ENCODE measurements around the gene MACROH2A1.

Gene MACROH2A1

DNA sequence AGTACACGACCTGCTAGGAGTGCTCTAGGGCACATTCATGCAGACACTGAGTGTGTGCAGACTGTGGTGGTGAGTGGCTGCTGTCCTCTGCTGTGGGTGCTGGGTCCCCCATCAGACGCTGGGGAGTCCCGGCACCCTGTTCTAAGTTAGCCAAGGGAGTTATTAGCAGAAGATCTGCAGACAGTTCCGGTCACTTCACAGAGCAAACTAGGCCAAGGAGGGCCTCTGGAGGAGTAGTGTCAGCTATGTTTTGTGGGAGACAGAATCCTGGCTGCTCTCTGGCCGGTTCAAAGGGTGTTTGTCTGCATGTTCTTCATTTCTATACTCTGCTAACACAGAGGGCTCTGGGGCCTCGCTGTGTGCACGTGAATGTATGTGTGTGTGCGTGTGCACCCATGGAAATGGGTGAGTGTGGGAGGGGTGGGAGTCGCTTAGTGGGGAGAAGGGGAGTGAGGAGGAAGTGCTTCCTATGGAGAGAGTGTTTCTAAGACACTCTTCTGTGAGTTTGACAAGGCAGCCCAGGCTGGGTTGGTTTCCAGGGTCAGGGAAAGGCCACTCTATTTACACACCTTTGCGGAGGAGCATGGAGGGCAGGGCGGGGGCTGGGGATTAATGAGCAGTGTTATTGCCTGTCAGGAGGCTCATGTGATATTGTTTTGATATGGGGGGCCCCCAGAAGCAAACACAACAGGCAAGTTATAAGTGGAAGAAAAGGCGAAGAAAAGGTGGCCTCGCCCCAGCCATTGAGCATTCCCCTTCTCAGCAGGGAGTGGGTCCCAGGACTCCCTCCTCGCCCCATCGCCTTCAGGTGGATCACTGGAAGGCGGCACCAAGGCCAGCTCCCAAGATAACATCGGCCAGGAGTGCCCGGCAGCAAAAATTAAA, 68.9 kb downstream of the MACROH2A1 start:
- no peak for DNase-seq

- DNase-seq, result no peak
These were observed 69.7 kb downstream of the MACROH2A1 start for GRCh38 chr5:135329066-135329912.

DNA sequence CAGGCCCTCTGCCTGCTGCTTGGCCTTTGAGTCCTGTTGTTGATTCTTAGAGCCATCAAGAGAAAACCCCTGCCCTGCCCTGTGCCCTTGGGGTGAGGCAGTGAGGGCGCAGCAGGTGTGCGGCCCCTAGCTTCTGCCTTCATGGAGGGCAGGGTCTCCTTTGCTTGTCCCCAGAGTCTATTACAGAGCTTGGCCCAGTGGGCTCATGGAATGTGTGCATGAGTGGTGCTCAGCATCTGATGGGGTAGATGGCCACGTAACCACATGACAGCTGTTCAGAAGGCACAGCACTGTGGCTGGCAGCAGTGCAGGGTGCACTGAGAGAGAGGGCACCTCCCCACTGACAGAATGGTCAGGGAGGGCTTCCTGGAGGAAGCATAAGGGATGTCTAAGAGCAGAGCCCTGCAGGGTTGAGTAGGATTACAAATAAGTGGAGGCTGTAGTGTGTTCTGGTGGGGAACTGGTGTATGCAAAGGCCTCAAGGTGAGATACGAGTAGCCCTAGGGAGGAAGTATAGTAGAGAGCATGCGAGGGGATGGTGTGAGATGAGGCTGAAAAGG, 70.8 kb downstream of the MACROH2A1 start:
- DNase-seq, result no peak

DNA sequence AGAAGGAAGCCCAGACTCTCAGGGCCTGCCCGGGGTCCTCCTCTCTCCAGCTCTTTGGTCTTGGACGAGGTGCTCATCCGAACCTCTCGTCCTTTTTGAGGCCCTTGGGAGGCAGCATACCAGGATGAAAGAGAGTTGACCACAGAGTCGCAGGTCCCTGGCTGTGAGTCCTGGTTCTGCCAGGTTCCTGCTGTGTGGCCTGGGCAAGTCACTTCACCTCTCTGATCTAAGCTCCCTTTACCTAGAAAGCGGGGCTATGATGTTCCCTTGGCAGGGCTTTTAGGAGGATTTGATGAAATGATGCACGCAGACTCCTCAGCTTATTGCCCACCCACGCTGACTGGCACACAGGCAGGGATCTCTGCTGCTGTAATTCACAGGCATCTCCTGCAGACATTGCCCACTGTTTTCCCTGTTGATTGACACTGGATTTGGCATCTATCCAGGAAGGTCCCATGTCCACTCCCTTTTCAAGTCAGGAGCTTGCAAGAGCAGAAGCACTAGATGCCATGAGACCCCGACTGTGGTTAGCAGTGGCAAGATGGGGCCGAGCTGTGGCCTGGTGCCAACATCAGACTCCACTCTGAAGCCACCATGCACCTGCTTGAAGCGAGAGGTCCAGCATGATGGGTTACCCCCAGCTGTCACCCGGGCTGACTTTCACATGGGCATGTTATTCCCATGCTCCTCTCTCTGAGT, 71.5 kb downstream of the MACROH2A1 start:
- no peak for DNase-seq

- no peak for DNase-seq
These were observed 72.5 kb downstream of the MACROH2A1 start for GRCh38 chr5:135326296-135327254.

- no peak for DNase-seq
These were observed 74.0 kb downstream of the MACROH2A1 start for GRCh38 chr5:135324897-135325650.

DNA sequence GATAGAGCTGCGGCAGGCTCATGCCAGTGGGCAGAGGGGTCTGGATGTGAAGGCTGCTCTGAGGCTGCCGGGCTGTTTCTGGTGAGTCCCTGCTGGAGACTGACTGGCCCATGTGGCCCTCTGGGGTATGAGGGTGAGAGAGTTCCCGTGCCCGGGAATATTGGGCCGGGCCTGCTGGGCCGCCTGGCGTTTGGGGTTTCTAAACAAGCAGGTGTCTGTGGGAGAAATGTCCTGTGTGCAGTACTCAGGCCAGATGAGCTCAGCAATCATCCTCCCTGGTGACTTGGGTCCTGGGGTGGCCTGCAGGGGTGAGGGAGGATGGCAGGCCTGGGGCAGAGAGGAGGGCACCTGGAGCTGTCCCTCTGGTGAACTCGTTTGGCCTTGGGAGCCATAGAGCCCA, 74.9 kb downstream of the MACROH2A1 start:
- DNase-seq, result no peak

GRCh38 chr5:135323701-135324132, 75.3 kb downstream of the MACROH2A1 start:
- no peak for DNase-seq

GRCh38 chr5:135323227-135323626, 75.8 kb downstream of the MACROH2A1 start:
- DNase-seq, result no peak

GRCh38 chr5:135322744-135323143, 76.3 kb downstream of the MACROH2A1 start:
- no peak for DNase-seq

DNA sequence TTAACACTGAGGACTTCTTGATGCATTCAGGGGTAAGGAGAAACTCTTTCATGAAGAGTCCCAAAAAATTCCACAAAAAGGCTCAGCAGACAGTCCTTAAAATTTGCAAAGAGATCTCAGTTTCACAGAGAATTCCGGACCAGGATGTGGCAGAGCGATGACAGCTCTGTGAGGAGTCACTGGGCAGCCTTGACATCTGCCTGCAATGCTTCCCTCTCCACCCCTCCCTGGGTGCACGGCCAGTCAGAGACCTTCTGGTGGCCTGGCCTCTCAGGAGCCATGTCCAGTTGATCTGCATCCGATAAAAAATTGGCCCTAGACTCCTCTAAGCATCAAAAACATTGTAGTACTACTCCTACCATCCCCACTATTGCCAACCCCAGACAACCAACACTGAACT, 76.8 kb downstream of the MACROH2A1 start:
- no peak for DNase-seq

GRCh38 chr5:135320718-135321484, 78.1 kb downstream of the MACROH2A1 start:
- no peak for DNase-seq

- DNase-seq, result no peak
These were observed 79.0 kb downstream of the MACROH2A1 start for GRCh38 chr5:135319928-135320606.

DNA sequence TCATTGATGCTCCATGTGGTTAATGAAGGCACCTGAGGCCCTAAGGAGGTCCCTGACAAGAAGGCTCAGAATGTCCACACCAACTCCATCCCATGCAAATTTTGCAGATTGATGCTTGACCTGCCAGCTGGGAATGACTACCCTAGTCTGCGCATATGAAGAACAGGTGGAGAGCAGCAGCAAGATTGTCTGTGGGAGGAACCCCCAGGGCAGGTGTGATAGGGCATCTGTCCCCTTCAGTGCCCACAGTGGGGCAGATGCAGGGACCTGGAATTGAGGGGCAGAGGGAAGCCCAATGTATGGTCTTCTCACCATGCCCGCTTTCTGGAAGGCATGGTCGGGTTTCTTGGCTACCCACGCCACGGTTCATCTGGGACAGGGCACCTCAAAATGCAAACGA, 79.6 kb downstream of the MACROH2A1 start:
- no peak for DNase-seq

DNA sequence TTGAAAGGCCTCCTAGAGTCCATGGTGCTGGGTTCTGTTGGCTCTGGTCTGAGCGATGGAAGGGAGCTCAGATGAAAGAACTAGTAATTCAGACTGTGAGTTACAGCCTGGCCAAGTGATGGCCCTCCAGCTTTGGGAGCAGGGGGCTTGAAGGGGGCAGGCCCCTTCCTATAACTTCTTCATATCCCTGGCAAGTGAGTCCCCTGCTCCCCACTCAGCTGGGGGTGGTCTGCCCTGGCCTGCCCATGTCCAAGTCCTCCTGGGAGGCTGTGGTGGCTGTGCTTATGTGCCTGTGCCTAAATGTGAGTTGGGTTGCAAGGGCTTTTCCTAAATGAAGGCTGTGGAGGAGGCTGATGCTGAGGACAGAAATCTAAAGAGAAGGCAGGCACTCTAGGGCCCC, 80.1 kb downstream of the MACROH2A1 start:
- DNase-seq, result no peak

GRCh38 chr5:135318037-135318436, 81.0 kb downstream of the MACROH2A1 start:
- no peak for DNase-seq

- DNase-seq, result no peak
These were observed 81.7 kb downstream of the MACROH2A1 start for GRCh38 chr5:135317286-135317685.

GRCh38 chr5:135315386-135315785, 83.6 kb downstream of the MACROH2A1 start:
- no peak for DNase-seq

- DNase-seq, result no peak
These were observed 85.1 kb downstream of the MACROH2A1 start for GRCh38 chr5:135313946-135314345.

Data from T-helper 9 cell (primary cell).